GM19452 (cell line): ENCODE results near the gene ACER3.
"Not testable (repeated sequence)": the region's sequence is repeated elsewhere in the genome, so short reads cannot be mapped to it uniquely, and the experiment has no call there.

Experiments
- ATAC-seq: cut with Tn5 transposase; IDR thresholded peaks from one replicate; pipeline ENCODE4 v1.9.1; 2021; ENCODE audit not compliant: unreplicated experiment

Gene ACER3

DNA sequence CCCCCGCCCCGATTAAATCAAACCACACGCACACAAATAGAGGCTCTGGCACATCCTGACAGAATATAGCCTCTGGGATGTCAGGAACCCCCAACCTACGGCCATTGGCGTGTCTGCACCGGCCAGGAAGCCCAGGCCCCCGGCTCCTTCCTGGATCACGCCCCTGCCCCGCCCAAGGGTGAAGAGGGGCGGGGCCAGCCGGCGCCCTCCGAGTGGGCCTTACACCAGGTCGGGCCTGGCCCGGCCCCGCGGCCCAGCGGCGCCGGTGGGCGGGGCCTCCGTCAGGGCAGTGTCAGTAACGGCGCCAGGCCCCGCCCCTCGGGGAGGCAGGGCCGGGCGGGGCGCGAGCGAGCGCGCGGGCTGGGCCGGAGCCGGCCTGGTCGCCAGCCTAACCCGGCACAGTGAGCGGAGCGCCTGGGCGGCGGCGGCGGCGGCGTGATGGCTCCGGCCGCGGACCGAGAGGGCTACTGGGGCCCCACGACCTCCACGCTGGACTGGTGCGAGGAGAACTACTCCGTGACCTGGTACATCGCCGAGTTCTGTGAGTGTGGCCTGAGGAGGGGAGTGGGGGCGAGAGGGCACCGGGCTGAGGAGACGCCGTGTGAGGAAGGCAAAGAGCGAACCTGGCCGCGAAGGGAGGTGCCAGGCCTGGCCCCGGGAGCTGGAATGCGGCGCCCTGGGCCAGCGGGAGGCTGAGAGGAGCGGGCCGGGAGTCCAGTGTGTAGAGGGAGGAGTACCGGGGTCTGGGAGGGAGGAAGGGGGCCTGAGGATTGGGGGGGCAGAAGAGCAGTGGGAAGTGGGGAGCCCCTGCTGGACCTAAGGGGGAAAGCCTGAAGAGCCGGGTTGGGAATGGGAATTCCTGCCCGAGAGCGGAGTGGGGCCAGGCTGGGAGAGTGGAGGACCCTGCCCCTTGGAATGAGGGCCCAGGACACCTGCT lies at the start of gene ACER3:
Gene ACER3 (plus strand): TSS at position 380 of the 937 bp plus-strand sequence. CDS start 59 bp downstream, at position 439.
- ATAC-seq: peak; percentile 96

DNA sequence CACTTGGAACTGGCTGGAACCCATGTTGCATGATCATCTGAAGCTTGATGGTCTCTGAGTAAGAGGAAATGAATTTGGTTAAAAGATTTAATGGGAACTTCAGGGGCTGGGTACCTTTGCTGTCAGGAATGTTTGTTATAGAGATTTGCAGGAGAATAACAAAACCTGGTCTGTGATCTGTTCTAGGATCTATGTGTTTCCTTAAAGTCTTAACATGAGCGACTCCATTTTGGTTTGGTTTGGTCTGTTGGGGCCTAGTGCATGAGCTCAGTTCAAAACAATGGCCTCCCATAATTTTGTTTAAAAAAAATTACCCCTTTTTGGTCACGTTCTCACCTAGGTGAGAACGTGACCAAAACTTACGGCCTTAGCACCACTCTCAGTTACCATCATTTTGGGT lies 49.5 kb upstream of the ACER3 start:
- ATAC-seq: no peak

DNA sequence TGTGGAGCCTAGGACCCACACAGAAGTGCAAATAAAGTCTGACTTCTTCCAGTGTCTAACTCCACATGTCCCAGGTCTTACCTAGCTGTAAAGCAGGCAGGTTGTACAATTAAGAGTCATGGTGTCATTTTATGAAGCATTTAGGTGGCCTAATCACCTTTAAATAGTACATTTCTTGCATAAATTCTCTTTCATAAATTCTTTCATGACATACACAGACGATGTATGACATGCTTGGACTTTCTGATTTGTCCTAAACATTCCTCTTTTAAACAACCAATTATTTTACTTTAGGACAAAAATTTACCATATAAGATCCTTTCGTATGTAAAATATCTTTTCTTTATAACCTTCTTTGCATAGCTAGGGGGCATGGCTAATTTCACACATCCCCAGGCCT lies 46.3 kb upstream of the ACER3 start:
- no peak for ATAC-seq

DNA sequence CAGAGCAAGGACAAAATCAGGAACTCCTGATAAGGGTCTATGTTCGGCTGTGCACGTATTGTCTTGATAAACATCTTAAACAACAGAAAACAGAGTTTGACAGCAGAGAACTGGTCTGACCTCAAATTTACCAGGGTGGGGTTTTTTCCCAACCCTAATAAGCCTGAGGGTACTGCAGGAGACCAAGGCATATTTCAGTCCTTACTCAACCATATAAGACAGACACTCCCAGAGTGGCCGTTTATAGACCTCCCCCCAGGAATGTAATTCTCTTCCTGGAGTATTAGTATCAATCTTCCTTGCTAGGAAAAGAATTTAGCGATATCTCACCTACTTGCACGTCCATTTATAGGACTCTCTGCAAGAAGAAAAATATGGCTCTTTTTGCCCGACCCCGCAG lies 45.0 kb upstream of the ACER3 start:
- ATAC-seq: not testable (repeated sequence)

DNA sequence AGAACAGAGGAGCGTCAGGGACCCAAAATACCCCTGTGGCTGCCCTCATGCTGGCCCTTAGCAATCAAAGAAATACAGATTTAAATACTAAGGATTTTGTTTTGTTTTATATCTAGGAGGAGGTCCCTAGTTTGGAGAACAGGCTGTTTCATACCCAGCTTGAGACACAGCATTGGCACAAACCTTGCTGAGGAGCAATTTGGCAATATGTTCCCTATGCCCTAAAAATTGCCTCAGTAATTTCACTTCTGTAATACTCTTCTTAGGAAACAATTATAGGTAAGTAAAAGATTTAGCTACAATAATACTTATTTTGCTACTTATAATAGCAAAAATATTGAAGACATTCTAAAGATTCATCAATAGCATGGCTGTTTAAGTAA lies 40.5 kb upstream of the ACER3 start:
- ATAC-seq: no peak

DNA sequence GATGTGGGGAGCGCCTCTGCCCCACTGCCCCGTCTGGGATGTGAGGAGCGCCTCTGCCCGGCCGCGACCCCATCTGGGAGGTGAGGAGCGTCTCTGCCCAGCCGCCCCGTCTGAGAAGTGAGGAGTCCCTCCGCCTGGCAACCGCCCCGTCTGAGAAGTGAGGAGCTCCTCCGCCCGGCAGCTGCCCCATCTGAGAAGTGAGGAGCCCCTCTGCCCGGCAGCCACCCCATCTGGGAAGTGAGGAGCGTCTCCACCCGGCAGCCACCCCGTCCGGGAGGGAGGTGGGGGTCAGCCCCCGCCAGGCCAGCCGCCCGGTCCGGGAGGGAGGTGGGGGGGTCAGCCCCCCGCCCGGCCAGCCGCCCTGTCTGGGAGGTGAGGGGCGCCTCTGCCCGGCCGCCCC lies 39.3 kb upstream of the ACER3 start:
- ATAC-seq: not testable (repeated sequence)

DNA sequence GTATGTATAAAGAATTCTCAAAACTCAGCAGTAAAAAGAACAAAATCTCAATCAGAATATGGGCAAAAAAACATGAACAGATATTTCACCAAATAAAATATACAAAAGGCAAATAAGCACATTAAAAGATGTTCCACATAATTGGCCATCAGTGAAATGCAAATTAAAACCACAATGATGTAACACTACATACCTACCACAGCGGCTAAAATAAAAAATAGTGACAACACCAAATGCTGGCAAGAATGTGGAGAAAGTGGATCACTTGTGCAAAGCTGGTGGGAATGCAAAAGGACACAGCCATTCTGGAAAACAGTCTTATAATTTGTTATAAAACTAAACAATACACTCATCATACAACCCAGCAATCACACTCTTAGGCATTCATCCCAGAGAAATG lies 38.3 kb upstream of the ACER3 start:
- ATAC-seq: no peak

DNA sequence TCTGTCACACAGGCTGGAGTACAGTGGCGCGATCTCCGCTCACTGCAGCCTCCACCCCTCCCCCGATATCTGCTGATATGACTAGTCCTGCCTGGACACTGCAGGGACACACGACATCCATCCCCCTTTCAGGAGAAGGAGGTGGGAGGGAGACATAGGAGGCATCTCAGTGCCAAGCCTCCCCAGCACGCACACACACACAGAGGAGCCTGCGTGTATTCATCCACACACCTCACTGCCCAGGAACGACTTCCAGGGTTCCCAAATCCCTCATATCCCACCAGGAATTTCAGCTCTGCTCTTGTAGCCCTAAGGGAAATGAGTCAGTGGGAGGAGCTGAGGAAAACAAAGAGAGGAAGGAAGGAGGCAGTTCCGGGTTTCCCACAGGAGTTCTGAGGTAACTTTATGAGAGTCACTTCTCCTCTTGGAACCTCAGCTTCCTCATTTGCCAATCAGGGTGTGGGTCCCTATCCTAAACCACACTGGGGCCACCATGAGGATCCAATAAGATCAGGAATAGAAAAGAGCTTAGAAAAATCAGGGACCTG lies 37.2 kb upstream of the ACER3 start:
- ATAC-seq: no peak

DNA sequence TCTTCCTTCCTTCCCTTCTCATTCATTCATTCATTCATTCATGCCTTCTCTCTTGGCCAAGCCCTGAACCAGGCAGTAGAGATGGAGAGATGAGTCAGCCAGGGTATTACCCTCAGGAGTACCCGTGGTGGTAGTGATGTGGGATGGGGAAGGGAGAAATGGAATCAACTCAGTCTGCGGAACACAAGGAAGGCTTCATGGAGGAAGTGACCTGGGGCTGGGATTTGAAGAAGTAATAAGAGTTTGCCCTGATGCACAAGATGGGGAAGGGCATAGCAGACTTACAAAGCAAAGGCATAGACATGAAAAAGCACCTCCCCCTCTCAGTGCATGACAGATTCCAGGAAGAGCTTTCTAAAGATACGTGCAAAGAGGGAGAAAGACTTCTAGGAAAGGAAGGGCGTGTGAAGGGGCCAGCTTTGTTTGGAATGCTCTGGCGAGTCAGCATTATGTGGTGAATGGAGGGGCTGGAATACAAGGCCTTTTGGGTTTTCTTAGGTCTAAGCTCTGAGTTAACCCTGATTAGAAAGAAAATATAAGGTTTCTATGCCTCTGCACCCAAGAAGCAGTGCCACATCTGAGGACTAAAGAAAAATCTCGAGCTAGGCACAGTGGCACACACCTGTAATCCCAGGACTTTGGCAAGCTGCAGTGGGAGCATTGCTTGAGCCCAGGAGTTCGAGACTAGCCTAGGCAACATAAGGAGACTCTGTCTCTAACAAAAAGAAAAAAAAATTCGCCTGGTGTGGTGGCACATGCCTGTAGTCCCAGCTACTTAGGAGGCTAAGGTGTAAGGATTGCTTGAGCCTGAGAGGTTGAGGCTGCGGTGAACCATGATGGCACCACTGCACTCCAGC lies 36.4 kb upstream of the ACER3 start:
- no peak for ATAC-seq

DNA sequence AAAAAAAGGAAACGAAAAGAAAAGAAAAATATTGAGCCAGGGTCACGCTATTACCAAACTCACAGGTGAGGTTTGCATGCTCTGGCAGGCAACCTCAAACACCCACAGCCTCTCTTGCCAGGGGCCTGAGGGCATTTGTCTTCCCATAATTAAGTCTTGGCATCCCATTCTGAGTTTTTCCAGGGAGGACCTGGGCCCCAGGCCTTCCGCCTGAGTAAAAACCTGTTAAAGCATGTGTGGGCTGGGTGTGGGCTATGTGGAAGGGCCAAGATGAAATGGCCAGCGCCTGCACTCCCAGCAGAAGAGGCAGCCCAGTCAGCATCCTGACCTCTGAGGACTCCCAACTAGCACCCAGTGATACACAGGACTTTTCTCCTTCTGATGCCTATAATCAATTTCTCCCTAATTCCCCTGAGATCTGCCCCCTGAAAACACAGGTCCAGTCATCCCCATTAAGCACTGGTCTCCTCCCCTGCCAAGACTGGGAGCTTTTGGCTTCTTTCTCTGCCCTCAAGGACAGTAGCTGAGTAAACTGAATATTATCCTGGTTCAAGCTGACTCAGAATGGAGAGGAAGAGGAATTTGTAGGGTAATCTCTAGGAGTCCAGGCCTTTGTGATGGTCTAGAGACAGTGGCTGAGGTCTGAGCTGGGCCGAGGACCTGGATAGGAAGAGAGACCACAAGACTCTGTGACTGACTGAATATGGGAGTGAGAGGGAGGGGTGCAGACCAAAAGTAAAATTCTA lies 35.6 kb upstream of the ACER3 start:
- no peak for ATAC-seq

DNA sequence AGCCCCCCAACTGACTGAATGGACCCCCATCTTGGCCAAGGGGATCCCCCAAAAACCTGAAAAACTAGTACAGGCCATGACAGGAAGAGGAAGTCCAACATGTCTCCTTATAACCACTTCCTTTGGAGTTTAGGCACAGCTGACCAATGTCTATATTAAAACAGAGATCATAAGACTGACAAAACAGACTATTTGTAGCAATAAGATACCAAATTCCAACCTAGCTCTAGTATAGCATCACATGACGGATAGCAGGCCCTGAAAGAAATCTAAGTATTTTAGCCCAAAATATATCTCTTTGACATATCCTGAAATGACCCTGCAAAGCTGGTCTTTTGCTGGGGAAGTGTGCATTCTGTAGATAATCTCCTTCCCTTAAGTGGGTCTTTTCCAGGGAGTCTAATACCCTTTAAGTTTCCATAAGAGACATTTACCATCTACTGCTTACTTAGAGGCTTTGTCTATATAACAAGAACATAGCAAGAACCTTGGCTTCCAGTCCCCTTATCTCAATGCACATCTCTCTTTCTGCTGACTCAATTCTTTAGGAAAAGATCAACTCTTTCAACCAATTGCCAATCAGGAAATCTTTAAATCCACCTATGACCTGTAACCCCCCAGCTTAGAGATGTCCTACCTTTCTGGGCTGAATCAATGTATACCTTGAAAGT lies 34.9 kb upstream of the ACER3 start:
- ATAC-seq: no peak

DNA sequence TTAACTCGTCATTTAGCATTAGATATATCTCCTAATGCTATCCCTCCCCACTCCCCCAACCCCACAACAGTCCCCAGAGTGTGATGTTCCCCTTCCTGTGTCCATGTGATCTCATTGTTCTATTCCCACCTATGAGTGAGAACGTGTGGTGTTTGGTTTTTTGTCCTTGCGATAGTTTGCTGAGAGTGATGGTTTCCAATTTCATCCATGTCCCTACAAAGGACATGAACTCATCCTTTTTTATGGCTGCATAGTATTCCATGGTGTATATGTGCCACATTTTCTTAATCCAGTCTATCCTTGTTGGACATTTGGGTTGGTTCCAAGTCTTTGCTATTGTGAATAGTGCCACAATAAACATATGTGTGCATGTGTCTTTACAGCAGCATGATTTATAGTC lies 34.2 kb upstream of the ACER3 start:
- not testable (repeated sequence) for ATAC-seq

DNA sequence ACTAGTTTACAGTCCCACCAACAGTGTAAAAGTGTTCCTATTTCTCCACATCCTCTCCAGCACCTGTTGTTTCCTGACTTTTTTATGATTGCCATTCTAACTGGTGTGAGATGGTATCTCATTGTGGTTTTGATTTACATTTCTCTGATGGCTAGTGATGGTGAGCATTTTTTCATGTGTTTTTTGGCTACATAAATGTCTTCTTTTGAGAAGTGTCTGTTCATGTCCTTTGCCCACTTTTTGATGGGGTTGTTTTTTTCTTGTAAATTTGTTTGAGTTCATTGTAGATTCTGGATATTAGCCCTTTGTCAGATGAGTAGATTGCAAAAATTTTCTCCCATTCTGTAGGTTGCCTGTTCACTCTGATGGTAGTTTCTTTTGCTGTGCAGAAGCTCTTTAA lies 33.7 kb upstream of the ACER3 start:
- ATAC-seq: not testable (repeated sequence)

DNA sequence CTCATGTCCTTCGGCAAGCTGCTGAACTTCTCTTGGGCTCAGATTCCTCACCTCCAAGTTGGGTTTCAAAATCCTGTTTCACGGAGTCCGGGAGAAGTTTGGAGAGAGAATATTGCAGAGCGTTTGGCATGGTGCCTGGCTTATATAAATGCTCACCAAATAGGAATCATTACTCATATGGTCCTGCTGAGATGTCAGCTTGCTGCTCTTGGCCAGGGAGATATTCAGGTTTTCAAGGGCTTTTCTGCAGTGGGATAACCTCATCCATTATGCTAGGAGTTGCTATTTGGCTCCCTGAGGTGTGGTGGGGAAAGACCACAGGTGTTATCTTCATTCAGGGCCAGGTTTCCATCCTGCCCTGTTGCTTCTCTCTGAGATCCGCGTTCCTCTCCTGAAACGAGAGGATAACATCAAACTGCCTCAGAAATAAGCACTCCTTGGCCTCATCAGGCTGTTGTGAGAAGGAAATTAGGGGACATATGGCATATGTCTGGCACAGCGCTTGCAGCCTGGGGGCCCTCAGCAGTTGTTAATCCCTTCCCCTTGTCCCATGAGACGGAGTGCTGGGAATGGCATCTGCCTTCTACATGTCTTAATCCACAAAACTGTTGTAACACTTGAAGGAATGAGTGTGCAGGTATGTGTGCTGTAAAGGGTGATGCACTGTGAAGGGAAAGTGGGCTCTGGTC lies 29.9 kb upstream of the ACER3 start:
- ATAC-seq: no peak

DNA sequence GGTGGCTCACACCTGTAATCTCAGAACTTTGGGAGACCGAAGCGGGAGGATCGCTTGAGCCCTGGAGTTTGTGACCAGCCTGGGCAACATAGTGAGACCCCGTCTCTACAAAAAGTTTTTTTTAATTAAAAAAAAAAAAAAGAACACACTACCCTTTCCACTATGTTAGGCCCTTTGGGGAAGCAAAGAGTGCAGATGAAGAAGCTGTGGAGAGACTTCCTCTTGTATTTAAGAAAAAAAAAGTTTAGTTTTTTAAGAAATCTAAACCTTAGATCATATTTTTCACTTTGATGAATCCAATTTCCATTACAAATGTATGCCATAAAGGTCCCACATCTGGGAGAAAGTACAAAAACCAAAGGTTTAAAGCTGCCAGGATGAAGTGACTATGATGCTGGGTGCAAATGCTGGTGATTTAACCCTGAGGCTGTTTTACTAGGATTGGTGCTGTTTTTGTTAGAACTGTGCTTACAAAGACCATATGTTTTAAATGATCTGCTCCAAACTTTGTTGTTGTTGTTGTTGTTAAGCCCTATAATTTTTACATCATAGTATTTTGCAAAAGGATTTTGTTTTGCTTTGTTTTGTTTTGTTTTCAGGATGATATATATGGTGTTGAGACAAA lies 28.9 kb upstream of the ACER3 start:
- no peak for ATAC-seq

DNA sequence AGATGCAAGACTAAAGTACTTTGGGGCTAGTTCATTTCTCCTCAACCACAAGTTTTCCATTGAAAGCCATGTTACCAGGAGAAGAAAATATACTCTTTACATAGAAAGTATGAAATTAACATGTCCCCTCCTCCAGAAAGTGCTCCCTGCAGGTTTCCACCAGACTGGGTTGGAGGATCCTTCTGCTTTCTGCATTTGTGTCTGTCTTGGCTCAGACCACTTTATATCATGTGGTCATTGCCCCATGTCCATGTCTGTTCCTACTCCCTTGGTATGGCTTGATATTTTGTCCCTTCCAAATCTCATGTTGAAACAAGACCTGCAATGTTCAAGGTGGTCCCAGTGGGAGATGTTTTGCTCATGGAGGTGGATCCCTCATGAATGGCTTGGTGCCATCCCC lies 28.4 kb upstream of the ACER3 start:
- ATAC-seq: no peak

DNA sequence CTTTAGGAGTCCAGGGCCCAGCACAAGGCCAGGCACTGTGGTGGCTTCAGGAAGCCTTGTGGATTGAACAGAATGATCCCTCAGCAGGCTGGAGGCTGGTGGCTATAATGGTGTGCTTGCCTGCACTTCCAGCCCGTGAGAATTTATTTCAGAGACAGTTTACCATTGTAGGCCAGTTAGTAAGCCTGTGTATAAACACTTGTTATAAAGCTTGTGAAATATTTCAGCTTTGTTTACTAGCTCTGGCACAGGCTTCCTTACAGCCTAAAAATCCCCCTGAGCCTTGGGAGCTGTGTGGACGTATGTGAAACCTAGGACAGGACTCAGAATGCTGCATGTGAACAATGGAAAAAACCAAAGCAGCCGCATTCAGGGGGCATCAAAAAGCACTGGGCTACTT lies 26.6 kb upstream of the ACER3 start:
- no peak for ATAC-seq

DNA sequence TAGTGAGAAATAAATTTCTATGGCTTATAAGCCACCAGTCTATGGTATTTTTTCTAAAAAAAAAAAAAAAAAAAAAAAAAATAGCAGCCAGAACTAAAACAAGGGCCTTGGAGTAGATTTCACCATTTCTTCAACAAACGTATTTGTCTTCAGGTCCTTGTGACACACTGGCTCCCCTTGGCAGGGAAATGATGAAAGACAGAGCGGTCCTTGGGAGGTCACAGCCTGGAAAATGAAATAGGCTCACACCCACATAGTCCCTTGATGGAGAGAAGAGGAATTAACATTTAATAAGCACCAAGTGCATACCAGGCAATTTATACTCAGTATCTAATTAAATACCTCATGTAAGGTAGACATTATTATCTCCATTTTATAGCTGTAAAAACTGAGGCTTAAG lies 25.7 kb upstream of the ACER3 start:
- ATAC-seq: no peak

DNA sequence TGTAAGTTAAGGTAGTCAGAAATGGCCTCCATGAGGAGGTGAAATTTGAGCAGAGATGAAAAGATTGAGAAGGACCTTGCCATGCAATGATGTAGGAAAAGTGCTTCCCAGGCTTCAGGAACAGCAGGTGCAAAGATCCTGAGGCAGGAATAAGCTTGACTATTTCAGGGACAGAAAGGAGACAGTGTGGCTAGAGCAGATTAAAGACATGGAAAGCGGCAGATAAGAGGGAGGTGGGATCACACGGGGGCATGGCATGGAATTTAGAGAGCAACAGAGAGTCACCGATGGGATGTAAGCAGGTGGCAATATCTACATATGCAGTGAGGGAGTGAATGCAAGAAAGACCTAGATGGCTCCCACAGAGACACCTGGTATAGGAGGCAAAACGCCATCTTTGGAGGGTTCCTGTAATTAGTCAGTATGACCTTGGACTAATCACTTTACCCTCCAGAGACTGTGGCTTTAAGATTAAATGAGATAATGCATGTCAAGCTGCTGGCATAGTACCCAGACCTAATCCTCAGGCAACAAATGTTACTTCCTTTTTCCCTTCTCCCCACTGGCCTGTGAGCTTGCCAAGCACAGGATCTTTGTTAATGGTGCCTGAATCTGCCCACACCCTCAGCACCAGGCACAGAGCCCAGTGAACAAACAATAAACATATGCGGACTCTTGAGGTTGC lies 24.6 kb upstream of the ACER3 start:
- ATAC-seq: no peak
